HepG2 (cell line): ENCODE results near the gene PFDN2. TPM values are rescaled to one million over a fixed set of nuclear protein-coding genes. Genes with fewer than 3 reads are reported as not detected.

Source experiments
- EZH2 ChIP-seq: conservative IDR thresholded peaks from 2 replicates; pipeline ENCODE4 v1.6.1; 2012; ENCODE audit warnings: mild to moderate bottlenecking, low read depth, low read length, moderate library complexity
- GABPA ChIP-seq, 2 experiments: IDR thresholded peaks; 2 replicates each; pipeline ENCODE4 v1.6.1; 2011 to 2016; ENCODE audit warnings: low read depth in 2 of 2, low read length in 1 of 2, missing biosample characterization in 1 of 2, missing genetic modification characterization in 1 of 2
- GPN1 ChIP-seq: sonication (generic); formaldehyde crosslinking; IDR thresholded peaks from 2 replicates; pipeline ENCODE4 v1.5.1; 2020; ENCODE audit warnings: missing genetic modification reagents, borderline replicate concordance
- KLF12 ChIP-seq: sonication (generic); formaldehyde crosslinking; IDR thresholded peaks from 2 replicates; pipeline ENCODE4 v1.4.0; 2020; ENCODE audit warnings: missing genetic modification reagents, borderline replicate concordance
- MXD4 ChIP-seq: IDR thresholded peaks from 2 replicates; pipeline ENCODE4 v1.6.1; 2016; ENCODE audit warnings: mild to moderate bottlenecking, missing biosample characterization, missing genetic modification reagents
- THYN1 ChIP-seq: sonication (generic); formaldehyde crosslinking; IDR thresholded peaks from 2 replicates; pipeline ENCODE4 v1.8.1; 2023; ENCODE audit warnings: low read depth, mild to moderate bottlenecking, moderate library complexity, missing genetic modification reagents, borderline replicate concordance
- YY1 ChIP-seq: IDR thresholded peaks from 2 replicates; pipeline ENCODE4 v1.6.1; 2011; ENCODE audit warnings: low read length, low read depth, moderate library complexity, mild to moderate bottlenecking; ENCODE audit not compliant: insufficient read depth, insufficient replicate concordance
- ZNF460 ChIP-seq: sonication (generic); formaldehyde crosslinking; IDR thresholded peaks from 2 replicates; pipeline ENCODE4 v1.5.1; 2020; ENCODE audit warnings: missing genetic modification reagents, mild to moderate bottlenecking, borderline replicate concordance
- ZNF547 ChIP-seq: sonication (generic); formaldehyde crosslinking; IDR thresholded peaks from 2 replicates; pipeline ENCODE4 v1.5.1; 2020; ENCODE audit warnings: mild to moderate bottlenecking, missing genetic modification reagents
- ZNF768 ChIP-seq: sonication (generic); formaldehyde crosslinking; IDR thresholded peaks from 2 replicates; pipeline ENCODE4 v1.4.0; 2020; ENCODE audit warnings: missing genetic modification reagents
- polyA plus RNA-seq, 8 experiments: library from polyadenylated mRNA; depleted of rRNA in 3 of 8; stranded (reverse) in 7 of 8; unstranded in 1 of 8; fragments of >200 nt; fragmentation: Illumina TruSeq in 4 of 8; extraction: Trizol in 4 of 8; gene quantifications; 2 replicates each; pipeline versions ENCODE4 v1.2.1 to v1.2.3, GENCODE V29; 2011 to 2016; ENCODE audit warnings: low read depth in 4 of 8, missing spikeins in 1 of 8, mixed read lengths in 1 of 8; ENCODE audit not compliant: insufficient read depth in 1 of 8
- total RNA-seq, 5 experiments: library from RNA; depleted of rRNA; stranded (reverse); fragments of >200 nt; fragmentation: Illumina TruSeq; extraction: Trizol; gene quantifications; 2 replicates each; pipeline ENCODE4 v1.2.3, GENCODE V29; 2016; ENCODE audit warnings: low read depth in 1 of 5
- TF ChIP-seq, protein P1 (sequence below): IDR thresholded peaks from 2 replicates; pipeline ENCODE4 v1.6.1; 2016
- TF ChIP-seq, protein P2 (sequence below): sonication (generic); formaldehyde crosslinking; IDR thresholded peaks from 2 replicates; pipeline ENCODE4 v1.4.0; 2020; ENCODE audit warnings: mild to moderate bottlenecking, low read depth, missing genetic modification reagents
- TF ChIP-seq, protein P3 (sequence below): sonication (generic); formaldehyde crosslinking; IDR thresholded peaks from 2 replicates; pipeline ENCODE4 v1.8.0; 2023; ENCODE audit warnings: mild to moderate bottlenecking, missing genetic modification reagents
- TF ChIP-seq, protein P4 (sequence below): sonication (generic); formaldehyde crosslinking; IDR thresholded peaks from 2 replicates; pipeline ENCODE4 v1.5.1; 2020; ENCODE audit warnings: missing genetic modification reagents, mild to moderate bottlenecking, borderline replicate concordance
- TF ChIP-seq, protein P5 (sequence below): sonication (generic); formaldehyde crosslinking; IDR thresholded peaks from 2 replicates; pipeline ENCODE4 v1.4.0; 2020; ENCODE audit warnings: missing genetic modification reagents

The PFDN2 gene
- total and polyA plus RNA-seq, 2 of the 13 experiments (the other 11 are each of a cell fraction or from before 2014, with no cell fraction given) = 62.6 to 63.6 TPM

DNA sequence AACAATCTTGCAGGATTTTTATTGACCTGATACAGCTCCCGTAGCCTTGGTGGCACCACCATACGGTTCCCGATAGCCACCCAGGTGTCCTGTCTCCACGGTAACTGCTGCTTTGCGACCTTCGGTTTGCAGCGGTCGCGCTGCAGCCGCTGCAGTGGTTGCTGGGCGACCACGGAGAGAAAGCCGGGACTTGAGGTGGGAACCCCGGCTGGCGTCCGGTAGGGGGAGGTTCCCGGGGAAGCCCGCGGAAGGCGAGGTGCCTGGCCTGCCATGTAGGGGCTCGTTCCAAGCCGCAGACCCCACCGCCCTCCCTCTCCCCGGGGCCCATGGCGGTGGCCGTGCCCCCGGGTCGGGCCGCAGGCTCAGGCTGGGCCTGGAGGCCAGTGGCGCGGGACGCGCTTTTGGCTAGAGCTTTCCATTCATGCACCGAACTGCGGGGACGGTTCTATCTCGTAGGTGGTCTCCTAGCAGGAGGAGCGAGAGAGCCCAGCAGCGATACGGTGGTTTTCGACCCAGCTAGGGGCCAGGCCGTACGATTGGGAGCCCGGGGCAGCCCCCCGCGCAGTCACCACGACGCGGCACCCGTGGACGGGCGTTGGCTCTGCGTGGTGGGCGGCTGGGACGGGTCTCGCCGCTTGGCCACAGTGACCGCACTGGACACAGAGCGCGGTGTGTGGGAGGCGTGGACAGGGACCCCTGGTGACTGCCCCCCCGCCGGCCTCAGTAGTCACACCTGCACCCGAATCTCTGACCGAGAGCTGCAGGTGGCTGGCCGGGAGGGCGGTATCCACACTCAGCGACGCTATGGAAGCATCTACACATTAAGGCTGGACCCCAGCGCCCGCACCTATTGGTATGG lies 19.4 kb downstream of the PFDN2 start, which contains the start of gene KLHDC9 (continued):
- TF ChIP-seq, protein P1, sequence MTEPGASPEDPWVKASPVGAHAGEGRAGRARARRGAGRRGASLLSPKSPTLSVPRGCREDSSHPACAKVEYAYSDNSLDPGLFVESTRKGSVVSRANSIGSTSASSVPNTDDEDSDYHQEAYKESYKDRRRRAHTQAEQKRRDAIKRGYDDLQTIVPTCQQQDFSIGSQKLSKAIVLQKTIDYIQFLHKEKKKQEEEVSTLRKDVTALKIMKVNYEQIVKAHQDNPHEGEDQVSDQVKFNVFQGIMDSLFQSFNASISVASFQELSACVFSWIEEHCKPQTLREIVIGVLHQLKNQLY (CRISPR knock-in tag) = no peak
- TF ChIP-seq, protein P2, sequence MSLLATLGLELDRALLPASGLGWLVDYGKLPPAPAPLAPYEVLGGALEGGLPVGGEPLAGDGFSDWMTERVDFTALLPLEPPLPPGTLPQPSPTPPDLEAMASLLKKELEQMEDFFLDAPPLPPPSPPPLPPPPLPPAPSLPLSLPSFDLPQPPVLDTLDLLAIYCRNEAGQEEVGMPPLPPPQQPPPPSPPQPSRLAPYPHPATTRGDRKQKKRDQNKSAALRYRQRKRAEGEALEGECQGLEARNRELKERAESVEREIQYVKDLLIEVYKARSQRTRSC (CRISPR knock-in tag) = 0 out of 2 replicates have a peak, but pooled peaks have one; percentile 19
- TF ChIP-seq, protein P3, sequence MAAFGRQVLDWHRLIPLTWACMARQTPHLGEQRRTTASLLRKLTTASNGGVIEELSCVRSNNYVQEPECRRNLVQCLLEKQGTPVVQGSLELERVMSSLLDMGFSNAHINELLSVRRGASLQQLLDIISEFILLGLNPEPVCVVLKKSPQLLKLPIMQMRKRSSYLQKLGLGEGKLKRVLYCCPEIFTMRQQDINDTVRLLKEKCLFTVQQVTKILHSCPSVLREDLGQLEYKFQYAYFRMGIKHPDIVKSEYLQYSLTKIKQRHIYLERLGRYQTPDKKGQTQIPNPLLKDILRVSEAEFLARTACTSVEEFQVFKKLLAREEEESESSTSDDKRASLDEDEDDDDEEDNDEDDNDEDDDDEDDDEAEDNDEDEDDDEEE (CRISPR knock-in tag) = peak; percentile 60; the same call in 1 of the 2 replicates
- peak; percentile 50 for TF ChIP-seq YY1
- no peak for TF ChIP-seq GABPA (IDR thresholded peaks at IDR 0.05; ENCODE audit: low read depth, low read length)
- TF ChIP-seq GABPA (CRISPR knock-in tag; IDR thresholded peaks at IDR 0.05; ENCODE audit: low read depth) = no peak
- TF ChIP-seq KLF12 (CRISPR knock-in tag) = 0 out of 2 replicates have a peak, but pooled peaks have one; percentile 23
- 0 out of 2 replicates have a peak, but pooled peaks have one; percentile 33 for TF ChIP-seq ZNF547 (CRISPR knock-in tag)
- TF ChIP-seq ZNF768 (CRISPR knock-in tag) = 0 out of 2 replicates have a peak, but pooled peaks have one; percentile 23
- TF ChIP-seq, protein P4, sequence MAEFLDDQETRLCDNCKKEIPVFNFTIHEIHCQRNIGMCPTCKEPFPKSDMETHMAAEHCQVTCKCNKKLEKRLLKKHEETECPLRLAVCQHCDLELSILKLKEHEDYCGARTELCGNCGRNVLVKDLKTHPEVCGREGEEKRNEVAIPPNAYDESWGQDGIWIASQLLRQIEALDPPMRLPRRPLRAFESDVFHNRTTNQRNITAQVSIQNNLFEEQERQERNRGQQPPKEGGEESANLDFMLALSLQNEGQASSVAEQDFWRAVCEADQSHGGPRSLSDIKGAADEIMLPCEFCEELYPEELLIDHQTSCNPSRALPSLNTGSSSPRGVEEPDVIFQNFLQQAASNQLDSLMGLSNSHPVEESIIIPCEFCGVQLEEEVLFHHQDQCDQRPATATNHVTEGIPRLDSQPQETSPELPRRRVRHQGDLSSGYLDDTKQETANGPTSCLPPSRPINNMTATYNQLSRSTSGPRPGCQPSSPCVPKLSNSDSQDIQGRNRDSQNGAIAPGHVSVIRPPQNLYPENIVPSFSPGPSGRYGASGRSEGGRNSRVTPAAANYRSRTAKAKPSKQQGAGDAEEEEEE (CRISPR knock-in tag) = 0 out of 2 replicates have a peak, but pooled peaks have one; percentile 45
- no peak for TF ChIP-seq MXD4 (CRISPR knock-in tag)
- TF ChIP-seq, protein P5, sequence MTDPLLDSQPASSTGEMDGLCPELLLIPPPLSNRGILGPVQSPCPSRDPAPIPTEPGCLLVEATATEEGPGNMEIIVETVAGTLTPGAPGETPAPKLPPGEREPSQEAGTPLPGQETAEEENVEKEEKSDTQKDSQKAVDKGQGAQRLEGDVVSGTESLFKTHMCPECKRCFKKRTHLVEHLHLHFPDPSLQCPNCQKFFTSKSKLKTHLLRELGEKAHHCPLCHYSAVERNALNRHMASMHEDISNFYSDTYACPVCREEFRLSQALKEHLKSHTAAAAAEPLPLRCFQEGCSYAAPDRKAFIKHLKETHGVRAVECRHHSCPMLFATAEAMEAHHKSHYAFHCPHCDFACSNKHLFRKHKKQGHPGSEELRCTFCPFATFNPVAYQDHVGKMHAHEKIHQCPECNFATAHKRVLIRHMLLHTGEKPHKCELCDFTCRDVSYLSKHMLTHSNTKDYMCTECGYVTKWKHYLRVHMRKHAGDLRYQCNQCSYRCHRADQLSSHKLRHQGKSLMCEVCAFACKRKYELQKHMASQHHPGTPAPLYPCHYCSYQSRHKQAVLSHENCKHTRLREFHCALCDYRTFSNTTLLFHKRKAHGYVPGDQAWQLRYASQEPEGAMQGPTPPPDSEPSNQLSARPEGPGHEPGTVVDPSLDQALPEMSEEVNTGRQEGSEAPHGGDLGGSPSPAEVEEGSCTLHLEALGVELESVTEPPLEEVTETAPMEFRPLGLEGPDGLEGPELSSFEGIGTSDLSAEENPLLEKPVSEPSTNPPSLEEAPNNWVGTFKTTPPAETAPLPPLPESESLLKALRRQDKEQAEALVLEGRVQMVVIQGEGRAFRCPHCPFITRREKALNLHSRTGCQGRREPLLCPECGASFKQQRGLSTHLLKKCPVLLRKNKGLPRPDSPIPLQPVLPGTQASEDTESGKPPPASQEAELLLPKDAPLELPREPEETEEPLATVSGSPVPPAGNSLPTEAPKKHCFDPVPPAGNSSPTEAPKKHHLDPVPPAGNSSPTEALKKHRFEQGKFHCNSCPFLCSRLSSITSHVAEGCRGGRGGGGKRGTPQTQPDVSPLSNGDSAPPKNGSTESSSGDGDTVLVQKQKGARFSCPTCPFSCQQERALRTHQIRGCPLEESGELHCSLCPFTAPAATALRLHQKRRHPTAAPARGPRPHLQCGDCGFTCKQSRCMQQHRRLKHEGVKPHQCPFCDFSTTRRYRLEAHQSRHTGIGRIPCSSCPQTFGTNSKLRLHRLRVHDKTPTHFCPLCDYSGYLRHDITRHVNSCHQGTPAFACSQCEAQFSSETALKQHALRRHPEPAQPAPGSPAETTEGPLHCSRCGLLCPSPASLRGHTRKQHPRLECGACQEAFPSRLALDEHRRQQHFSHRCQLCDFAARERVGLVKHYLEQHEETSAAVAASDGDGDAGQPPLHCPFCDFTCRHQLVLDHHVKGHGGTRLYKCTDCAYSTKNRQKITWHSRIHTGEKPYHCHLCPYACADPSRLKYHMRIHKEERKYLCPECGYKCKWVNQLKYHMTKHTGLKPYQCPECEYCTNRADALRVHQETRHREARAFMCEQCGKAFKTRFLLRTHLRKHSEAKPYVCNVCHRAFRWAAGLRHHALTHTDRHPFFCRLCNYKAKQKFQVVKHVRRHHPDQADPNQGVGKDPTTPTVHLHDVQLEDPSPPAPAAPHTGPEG (CRISPR knock-in tag) = 0 out of 2 replicates have a peak, but pooled peaks have one; percentile 51
- no peak for TF ChIP-seq ZNF460 (CRISPR knock-in tag)
- no peak for TF ChIP-seq THYN1 (CRISPR knock-in tag)
- no peak for TF ChIP-seq GPN1 (CRISPR knock-in tag)
- no peak for TF ChIP-seq EZH2
